MCF 10A (cell line): ENCODE results near the gene TMUB1. TPM values are rescaled to one million over a fixed set of nuclear protein-coding genes. Genes with fewer than 3 reads are reported as not detected.

Source experiments
- BruUV-seq: library from RNA; stranded (reverse); fragments of 400-500 nt; replicated peaks from 2 replicates; lab custom pipeline; 2021; lab: Mats Ljungman, UMichigan
- CTCF ChIA-PET: fragments of 300-600 bp; sonication (Branson Sonifier 250); formaldehyde crosslinking; extraction: SDS; loops from one replicate; lab custom pipeline; 2021; ENCODE audit warnings: antibody characterized with exemption, inconsistent platforms; lab: Yijun Ruan, JAX
- POLR2A ChIA-PET: fragments of 300-600, 350-650 bp; sonication (Branson Sonifier 250); formaldehyde crosslinking; extraction: SDS; loops from one replicate; lab custom pipeline; 2020; ENCODE audit warnings: antibody characterized with exemption, inconsistent platforms; lab: Yijun Ruan, JAX
- DNase-seq: peaks from one replicate; pipeline ENCODE4 v3.0.0-alpha.2; 2018; ENCODE audit not compliant: unreplicated experiment
- H3K27ac Mint-ChIP-seq: one replicate; pipeline ENCODE4 v1.8.0; 2022; ENCODE audit warnings: mild to moderate bottlenecking, low read depth, mixed read lengths; ENCODE audit not compliant: unreplicated experiment
- H3K27me3 Mint-ChIP-seq: one replicate; pipeline ENCODE4 v1.8.0; 2022; ENCODE audit warnings: mixed read lengths; ENCODE audit not compliant: insufficient read depth, unreplicated experiment
- H3K36me3 Mint-ChIP-seq: one replicate; pipeline ENCODE4 v1.8.0; 2022; ENCODE audit warnings: mild to moderate bottlenecking, moderate library complexity, mixed read lengths; ENCODE audit not compliant: insufficient read depth, unreplicated experiment
- H3K4me1 Mint-ChIP-seq: one replicate; pipeline ENCODE4 v1.8.0; 2022; ENCODE audit warnings: mixed read lengths; ENCODE audit not compliant: insufficient read depth, unreplicated experiment
- H3K4me3 Mint-ChIP-seq: one replicate; pipeline ENCODE4 v1.8.0; 2022; ENCODE audit warnings: mild to moderate bottlenecking, moderate library complexity, mixed read lengths; ENCODE audit not compliant: unreplicated experiment
- H3K9me3 Mint-ChIP-seq: one replicate; pipeline ENCODE4 v1.8.0; 2022; ENCODE audit warnings: mixed read lengths; ENCODE audit not compliant: unreplicated experiment
- CTCF ChIP-seq: fragments of 200-600 bp; IDR thresholded peaks from one replicate; pipeline ENCODE4 v1.8.0; 2022; ENCODE audit warnings: antibody characterized with exemption, mild to moderate bottlenecking; ENCODE audit not compliant: unreplicated experiment
- intact Hi-C: fragments of 100-400 bp; cut with micrococcal nuclease; formaldehyde crosslinking; loops from 2 replicates; pipeline ENCODE4 v1.14.1; 2022
- total RNA-seq: library from RNA; stranded (reverse); gene quantifications from 2 replicates; pipeline ENCODE4 v1.2.3, GENCODE V29; 2022

TMUB1 gene
- total RNA-seq, 1 experiment from 2014 or later, result 30.1 TPM

GRCh38 chr7:151088019-151088855 is 4.9 kb upstream of the TMUB1 start:
- BruUV-seq, result TSS peak; percentile 53
- Mint-ChIP-seq H3K27me3 (no peaks in the 10 kb centered on the region), H3K4me1 (peaks cover 34% of the 10 kb centered on the region), H3K36me3 (peaks cover 11% of the 10 kb centered on the region), H3K9me3 (no peaks in the 10 kb centered on the region), H3K4me3 (peak overlapping the region; percentile 77), H3K27ac (peak overlapping the region; percentile 88)
- POLR2A ChIA-PET, result interaction anchor here (0.7 to 10.0 kb wide), 8 partner anchors 17 to 1950 kb away, joined by 3 to 151 read pairs (median 8); partner anchors contain the start of genes ABCB8, ABCF2, CDK5 and REPIN1
- no peak for TF ChIP-seq CTCF
- intact Hi-C loops, result loop anchor here (1.0 to 2.0 kb wide), 2 partner anchors 23 to 59 kb away; partner anchors contain the start of gene ABCB8
- CTCF ChIA-PET, result interaction anchor here (0.6 to 15.0 kb wide), 9 partner anchors 9 to 190 kb away, joined by 3 to 315 read pairs (median 3); no protein-coding TSS in a partner anchor
- peak; percentile 36 for DNase-seq

DNA sequence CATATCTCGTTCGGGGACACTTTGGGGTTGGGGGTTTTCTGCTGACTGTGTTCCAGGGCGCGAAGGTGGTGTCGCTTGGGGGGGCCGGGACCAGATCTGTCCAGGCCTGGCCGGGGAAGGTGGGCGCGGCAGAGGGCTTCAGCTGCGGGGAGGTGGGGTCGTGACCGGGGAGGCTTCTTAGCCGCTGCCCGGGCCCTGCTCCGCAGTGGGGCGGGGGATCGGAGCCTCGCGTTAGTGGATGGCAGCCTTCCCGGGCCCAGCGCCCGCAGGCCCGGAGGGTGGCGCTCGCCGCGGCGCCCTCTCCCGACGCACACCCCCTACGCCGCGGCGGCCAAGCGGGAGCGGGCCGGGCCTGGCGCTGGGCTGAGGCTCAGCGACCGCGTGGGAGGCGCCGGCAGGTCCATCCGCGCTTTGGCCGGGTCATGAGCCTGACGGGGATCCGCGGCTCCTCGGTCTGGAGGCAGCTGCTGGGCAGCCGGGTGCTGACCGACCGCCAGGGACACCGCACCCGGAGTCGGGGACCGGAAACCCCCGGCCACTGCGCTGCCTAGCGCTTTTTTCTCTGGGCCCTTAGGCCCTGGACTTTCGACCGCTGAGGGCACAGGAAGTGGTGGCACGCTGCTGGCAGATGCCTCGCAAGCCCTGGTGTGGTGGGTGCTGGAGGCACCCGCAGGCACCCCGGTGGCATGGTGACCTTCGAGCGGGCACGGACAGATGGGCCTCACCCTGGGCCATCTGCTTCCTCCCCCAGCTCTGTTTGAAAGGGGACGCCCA is 4.1 kb upstream of the TMUB1 start:
- Mint-ChIP-seq H3K36me3 (peaks cover 18% of the 10 kb centered on the region), H3K4me1 (peaks cover 41% of the 10 kb centered on the region), H3K27me3 (no peaks in the 10 kb centered on the region), H3K9me3 (no peaks in the 10 kb centered on the region), H3K4me3 (peak overlapping the region; percentile 77), H3K27ac (peak overlapping the region; percentile 88)
- peak; percentile 59 for DNase-seq
- intact Hi-C loops, result loop anchor here (1.0 to 2.0 kb wide), 3 partner anchors 24 to 59 kb away; partner anchors contain the start of gene ABCB8
- TF ChIP-seq CTCF, result peak; percentile 24
- POLR2A ChIA-PET, result interaction anchor here (0.9 to 10.0 kb wide), 7 partner anchors 18 to 719 kb away, joined by 3 to 151 read pairs (median 9); partner anchors contain the start of genes ABCB8, ABCF2, CDK5 and REPIN1
- CTCF ChIA-PET, result interaction anchor here (0.6 to 15.0 kb wide), 7 partner anchors 12 to 189 kb away, joined by 3 to 315 read pairs (median 4); no protein-coding TSS in a partner anchor
- no TSS peak for BruUV-seq

DNA sequence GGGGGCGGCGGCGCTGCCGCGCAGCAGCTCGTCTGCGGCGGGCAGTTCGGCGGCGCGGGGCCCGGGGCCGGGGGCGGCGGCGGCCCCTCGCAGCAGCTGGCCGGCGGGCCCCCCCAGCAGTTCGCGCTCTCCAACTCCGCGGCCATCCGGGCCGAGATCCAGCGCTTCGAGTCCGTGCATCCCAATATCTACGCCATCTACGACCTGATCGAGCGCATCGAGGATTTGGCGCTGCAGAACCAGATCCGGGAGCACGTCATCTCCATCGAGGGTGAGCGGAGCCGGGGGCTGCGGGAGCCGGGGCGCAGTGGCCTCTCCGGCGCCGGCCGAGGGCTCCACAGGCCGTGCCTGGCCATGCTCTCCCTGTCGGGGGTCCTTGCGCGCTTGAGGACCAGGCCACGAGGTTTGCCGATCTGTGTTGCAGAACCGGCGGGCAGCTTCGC is 3.5 kb upstream of the TMUB1 start:
- no peak overlapping the region for H3K27ac Mint-ChIP-seq
- DNase-seq, result peak; percentile 45
- H3K27me3 Mint-ChIP-seq, result no peaks in the 10 kb centered on the region
- peak overlapping the region; percentile 77 for H3K4me3 Mint-ChIP-seq
- POLR2A ChIA-PET, result interaction anchor here (1.8 to 10.0 kb wide), 4 partner anchors 24 to 58 kb away, joined by 9 to 151 read pairs (median 71); partner anchors contain the start of genes ABCB8, CDK5 and SLC4A2
- TF ChIP-seq CTCF, result no peak
- H3K9me3 Mint-ChIP-seq, result no peaks in the 10 kb centered on the region
- BruUV-seq, result no TSS peak
- CTCF ChIA-PET, result interaction anchor here (15.0 kb wide), 1 partner anchor 23 kb away, joined by 315 read pairs; no protein-coding TSS in a partner anchor
- H3K36me3 Mint-ChIP-seq, result peaks cover 20% of the 10 kb centered on the region
- intact Hi-C loops, result loop anchor here (1.0 kb wide), 1 partner anchor 29 kb away; no protein-coding TSS in a partner anchor
- peaks cover 42% of the 10 kb centered on the region for H3K4me1 Mint-ChIP-seq
